AG09309 (cell line): Measurements from ENCODE around the gene POLK.
"Not testable (repeated sequence)": the region's sequence is repeated elsewhere in the genome, so short reads cannot be mapped to it uniquely, and the experiment has no call there.

ENCODE experiments used
- DNase-seq: peaks from one replicate; pipeline ENCODE4 v3.0.0-alpha.2; 2010; ENCODE audit warnings: low read depth
- H3K4me3 ChIP-seq: 2 replicates; pipeline ENCODE4 v1.5.1; 2011; ENCODE audit warnings: mild to moderate bottlenecking, low read depth, low read length, moderate library complexity; ENCODE audit not compliant: control insufficient read depth
- CTCF ChIP-seq: IDR thresholded peaks from 2 replicates; pipeline ENCODE4 v1.5.1; 2011; ENCODE audit warnings: mild to moderate bottlenecking, low read depth, low read length, inconsistent platforms; ENCODE audit not compliant: insufficient read depth, control insufficient read depth; ENCODE audit errors: missing control alignments

Gene POLK

DNA sequence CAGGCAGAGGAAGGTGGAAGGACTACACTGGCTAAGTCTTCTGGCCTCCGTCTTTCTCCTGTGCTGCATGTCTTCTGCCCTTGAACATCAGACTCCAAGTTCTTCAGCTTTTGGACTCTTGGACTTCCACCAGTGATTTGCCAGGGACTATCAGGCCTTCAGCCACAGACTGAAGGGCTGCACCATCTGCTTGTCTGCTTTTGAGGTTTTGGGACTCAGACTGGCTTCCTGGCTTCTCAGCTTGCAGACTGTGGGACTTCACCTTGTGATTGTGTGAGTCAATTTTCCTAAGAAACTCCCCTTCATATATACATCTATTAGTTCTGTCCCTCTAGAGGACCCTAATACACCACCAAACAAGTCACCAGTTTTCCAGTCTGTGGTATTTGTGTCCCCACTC, 89.9 kb downstream of the POLK start:
- TF ChIP-seq CTCF = no peak
- H3K4me3 ChIP-seq = no peak overlapping the region
- DNase-seq = no peak

GRCh38 chr5:75601996-75602395, 90.3 kb downstream of the POLK start:
- H3K4me3 ChIP-seq = no peak overlapping the region
- TF ChIP-seq CTCF = no peak
- no peak for DNase-seq

- DNase-seq = no peak
- no peak overlapping the region for H3K4me3 ChIP-seq
- TF ChIP-seq CTCF = no peak
These were observed 91.7 kb downstream of the POLK start for GRCh38 chr5:75603371-75603770.

- no peak for DNase-seq
- TF ChIP-seq CTCF = no peak
These were observed 92.1 kb downstream of the POLK start for GRCh38 chr5:75603821-75604220.

GRCh38 chr5:75607341-75607740, 95.7 kb downstream of the POLK start:
- H3K4me3 ChIP-seq, DNase-seq: not testable (repeated sequence)

More at GRCh38 chr5:75603821-75604220, 92.1 kb downstream of the POLK start:
- no peak overlapping the region for H3K4me3 ChIP-seq

GRCh38 chr5:75608870-75609269, 97.2 kb downstream of the POLK start:
- TF ChIP-seq CTCF = no peak
- DNase-seq = no peak
- H3K4me3 ChIP-seq = no peak overlapping the region

DNA sequence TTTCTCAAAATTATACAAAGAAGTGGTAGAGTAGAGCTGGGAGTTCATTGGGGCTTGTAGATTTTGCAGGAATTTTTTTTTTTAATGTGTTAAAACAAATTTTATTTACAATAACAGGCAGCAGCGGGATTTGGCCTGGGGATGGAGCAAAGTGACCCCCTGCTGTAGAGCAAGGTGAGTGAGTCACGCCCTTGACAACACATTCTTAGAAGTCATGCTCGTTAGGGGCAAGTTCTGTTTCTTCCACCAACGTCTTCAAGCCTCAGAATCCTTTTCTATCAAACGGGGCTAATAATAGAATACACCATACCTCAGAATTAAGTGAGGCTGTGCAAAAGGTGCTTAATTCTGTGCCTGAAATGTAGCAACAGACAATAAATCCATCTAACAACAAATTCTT, 98.5 kb downstream of the POLK start:
- no peak for TF ChIP-seq CTCF
- H3K4me3 ChIP-seq = no peak overlapping the region
- no peak for DNase-seq

GRCh38 chr5:75610859-75611310, 99.2 kb downstream of the POLK start:
- DNase-seq = not testable (repeated sequence)
- peak overlapping the region; percentile 47 for H3K4me3 ChIP-seq
